ENCODE data around the gene TLR5.

Gene TLR5

GRCh38 chr1:223150443-223150842 is 7.4 kb upstream of the TLR5 start:
- DNase-seq (ENCODE audit: low spot score) = no peak

DNA sequence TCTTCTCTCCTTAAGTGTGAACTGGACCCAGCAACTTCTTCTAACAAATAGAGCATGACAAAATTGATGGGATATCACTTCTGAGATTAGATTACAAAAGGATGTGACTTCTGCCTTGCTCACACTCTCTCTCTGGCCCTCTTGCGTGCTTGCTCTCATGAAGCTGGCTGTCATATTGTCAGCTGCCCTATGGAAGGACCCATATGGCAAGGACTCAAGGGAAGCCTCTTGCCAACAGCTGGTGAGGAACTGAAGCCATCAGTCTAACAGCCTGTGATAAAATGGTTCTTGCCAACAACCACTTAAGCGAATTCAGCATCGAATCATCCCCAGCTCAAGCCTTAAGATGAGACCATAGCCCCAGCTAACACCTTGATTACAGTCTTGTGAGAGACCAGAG is 4.8 kb upstream of the TLR5 start:
- no peak for DNase-seq (ENCODE audit: low spot score)

DNA sequence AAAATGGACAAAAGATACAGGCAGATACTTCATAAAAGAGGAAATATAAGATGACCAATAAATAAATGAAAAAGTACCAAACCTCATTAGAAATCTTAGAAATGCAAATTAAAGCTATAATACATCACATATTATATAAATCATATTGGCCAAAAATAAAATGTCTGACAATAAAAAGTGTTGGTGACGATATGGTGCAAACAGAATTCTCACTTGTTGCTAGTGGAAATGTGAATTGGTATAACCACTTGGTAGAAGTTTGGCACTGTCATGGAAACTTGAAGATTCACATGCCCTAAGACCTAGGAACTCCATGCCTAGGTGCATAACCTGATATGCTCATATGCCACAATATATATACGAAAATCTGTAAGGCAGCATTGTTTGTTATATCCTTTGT is 4.4 kb upstream of the TLR5 start:
- DNase-seq (ENCODE audit: low spot score) = no peak

DNA sequence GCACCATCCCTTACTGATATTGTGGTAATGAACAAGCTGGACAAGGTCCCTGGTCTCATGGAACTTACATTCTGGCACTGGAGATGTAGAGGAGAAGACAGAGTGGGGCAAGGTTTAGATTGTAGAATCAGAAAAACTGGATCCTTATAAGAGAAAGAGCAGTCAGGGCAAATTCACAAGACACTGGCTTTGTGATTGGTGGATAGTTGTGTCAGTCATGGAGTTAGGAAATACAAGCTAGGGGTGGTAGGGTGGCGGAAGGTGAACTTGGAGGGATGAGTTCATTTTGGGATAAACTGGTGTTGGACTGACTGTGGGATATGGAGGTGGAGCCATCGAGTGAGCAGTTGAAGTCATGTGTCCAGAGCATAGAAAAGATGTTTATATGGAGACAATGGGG is 3.7 kb upstream of the TLR5 start:
- no peak for DNase-seq (ENCODE audit: low spot score)

GRCh38 chr1:223144914-223145313 is 1.9 kb upstream of the TLR5 start:
- no peak for DNase-seq (ENCODE audit: low spot score)

- no peak for DNase-seq (ENCODE audit: low spot score)
Observed at GRCh38 chr1:223144431-223144830, 1.4 kb upstream of the TLR5 start.

- peak; percentile 38 for DNase-seq (ENCODE audit: low spot score)
Observed at GRCh38 chr1:223143537-223144248, 645 bp upstream of the TLR5 start.

GRCh38 chr1:223142269-223142668 is 779 bp downstream of the TLR5 start:
- DNase-seq (ENCODE audit: low spot score) = no peak

GRCh38 chr1:223140611-223141405 is 2.2 kb downstream of the TLR5 start:
- no peak for DNase-seq (ENCODE audit: low spot score)

GRCh38 chr1:223137455-223138085 is 5.5 kb downstream of the TLR5 start:
- no peak for DNase-seq (ENCODE audit: low spot score)

DNA sequence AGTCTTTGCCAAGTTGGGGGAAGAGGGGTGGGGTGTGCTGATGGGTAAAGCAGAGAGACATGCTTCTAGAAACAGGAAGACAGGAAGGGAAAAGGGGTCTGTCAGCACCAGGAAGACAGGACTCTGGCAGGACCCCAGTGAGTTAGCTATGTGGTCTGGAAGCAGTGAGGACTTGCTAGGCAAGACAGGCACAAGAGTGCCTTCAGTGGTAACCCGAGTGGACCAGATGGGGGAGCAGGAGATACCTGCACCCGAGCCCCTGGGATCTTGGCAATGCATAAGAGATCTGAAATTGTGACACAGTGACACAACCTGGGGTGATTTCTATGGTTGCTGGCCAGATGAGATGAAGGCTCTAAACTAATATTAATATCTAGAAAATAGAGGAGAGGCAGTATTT is 7.0 kb downstream of the TLR5 start:
- DNase-seq (ENCODE audit: low spot score) = no peak

- no peak for DNase-seq (ENCODE audit: low spot score)
Observed at GRCh38 chr1:223135176-223135942, 7.7 kb downstream of the TLR5 start.

DNA sequence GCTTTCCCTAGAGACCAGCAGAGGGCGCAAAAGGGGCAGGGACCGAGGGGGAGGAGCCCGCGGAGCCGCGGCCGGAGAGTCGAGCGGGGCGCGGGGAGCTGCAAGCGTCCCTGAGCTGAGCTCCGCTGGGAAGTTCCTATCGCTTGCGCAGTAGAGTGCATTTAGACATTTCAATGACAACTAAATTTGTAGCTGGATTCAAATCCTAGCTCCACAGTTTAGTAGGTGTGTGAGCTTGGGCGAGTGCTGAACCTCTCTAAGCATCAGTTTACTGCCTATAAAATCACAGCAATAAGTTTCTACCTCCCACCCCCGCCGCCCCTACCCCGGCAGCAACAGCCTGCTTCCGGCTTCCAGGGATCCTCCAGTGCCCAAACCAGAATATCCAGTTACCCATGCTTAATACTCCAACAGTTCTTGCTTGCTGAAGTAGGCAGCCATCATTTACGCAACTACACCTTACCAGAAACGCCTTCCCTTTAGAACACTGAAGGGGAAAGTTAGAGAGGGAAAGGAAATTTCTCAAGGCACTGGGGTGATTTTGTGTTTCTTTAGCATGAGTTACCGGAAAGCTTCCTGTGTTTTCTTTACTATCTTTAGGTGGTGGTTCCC is 9.1 kb downstream of the TLR5 start:
- DNase-seq (ENCODE audit: low spot score) = peak; percentile 75

DNA sequence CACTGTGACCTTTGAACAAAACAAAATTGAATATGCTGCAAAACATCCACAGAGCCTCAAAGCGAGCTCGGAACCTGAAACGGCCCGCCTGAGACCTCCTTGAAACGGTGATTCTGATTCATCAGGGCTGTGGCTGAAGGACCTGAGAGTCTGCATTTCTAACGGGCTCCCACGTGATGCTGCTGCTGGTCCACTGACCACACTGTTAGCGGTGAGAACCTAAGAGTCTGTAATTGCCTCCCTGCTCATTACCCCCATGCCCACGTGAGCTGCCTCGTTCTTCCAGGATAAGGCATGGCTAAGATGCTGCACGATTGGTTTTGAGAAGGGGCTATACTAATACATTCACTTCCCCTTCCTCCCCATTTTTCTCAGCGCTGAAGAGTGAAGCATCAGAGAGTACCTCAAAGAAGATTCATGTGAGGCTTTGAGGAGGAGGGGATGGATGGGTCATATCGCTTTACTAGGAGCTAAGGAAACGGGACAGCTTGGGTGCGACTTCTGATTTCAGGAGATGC is 9.7 kb downstream of the TLR5 start:
- no peak for DNase-seq (ENCODE audit: low spot score)

DNA sequence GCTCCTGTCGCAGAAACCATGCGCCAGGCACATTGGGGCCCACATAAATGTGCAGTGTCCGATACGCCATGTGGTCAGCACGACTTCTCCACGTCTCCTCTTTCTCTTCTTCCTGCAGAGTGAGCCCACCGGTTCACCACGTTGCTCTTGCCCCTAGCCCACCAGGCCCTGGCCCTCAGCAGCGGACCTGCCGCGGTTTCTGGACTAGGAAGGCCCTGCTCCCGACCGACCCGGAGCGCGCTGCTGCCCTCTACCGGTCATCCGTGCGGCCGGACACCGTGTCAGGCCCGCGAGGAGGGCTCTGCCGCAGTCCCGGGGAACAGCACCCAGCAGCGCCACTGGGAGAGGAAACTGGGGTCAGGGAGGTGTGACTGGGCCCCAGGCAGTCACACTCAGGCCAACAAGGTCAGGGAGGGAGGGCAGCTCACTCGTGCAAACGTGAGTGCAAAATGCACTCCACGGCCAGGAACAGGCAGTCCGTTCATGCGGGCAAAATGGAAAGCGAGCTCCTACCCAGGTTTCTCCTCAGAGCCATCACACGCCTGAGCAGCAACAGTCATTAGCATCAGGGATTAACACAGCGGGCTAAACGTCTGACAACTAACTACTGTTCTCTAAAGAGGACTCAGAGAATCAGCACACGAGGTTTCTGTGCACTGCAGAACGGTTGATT is 13.7 kb downstream of the TLR5 start:
- peak; percentile 49 for DNase-seq (ENCODE audit: low spot score)

DNA sequence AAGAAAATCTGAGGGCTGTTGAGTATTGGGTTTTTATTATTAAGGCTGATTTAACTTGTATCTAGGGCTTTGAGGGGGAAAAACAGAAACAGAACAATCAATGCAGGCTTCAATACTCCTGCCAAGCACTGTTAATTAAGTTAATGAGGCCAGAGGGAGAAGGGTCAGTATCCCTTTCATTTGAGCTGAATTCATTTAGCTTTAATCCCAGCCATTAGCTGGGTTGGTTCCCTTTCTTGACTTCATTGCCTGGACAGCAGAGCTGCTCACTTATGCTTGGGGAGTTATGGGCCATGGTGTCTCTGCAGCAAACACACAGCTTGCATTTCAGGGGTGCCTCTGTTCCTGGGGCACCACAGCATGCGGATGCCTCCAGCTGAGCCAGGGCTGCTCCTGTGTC is 16.3 kb downstream of the TLR5 start:
- DNase-seq (ENCODE audit: low spot score) = no peak

- DNase-seq (ENCODE audit: low spot score) = no peak
Observed at GRCh38 chr1:223125766-223126165, 17.3 kb downstream of the TLR5 start.

- no peak for DNase-seq (ENCODE audit: low spot score)
Observed at GRCh38 chr1:223123011-223123610, 19.9 kb downstream of the TLR5 start.

DNA sequence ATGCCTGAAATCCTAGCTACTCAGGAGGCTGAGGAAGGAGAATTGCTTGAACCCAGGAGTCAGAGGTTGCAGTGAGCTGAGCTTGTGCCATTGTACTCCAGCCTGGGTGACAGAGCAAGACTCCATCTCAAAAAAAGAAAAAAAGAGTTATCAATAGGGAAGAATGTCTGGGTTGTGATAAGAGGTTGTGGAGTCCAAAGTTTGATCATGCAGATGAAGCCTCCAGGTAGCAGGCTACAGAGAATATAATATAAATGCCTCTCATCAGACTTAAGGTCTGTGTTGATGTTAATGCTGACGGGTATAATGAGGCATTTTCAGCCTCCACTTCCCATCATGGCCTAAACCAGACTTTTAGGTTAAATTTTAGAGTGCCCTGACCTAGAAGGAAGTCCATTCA is 24.6 kb downstream of the TLR5 start:
- DNase-seq (ENCODE audit: low spot score) = no peak

GRCh38 chr1:223116950-223117349 is 26.1 kb downstream of the TLR5 start:
- DNase-seq (ENCODE audit: low spot score) = no peak

DNA sequence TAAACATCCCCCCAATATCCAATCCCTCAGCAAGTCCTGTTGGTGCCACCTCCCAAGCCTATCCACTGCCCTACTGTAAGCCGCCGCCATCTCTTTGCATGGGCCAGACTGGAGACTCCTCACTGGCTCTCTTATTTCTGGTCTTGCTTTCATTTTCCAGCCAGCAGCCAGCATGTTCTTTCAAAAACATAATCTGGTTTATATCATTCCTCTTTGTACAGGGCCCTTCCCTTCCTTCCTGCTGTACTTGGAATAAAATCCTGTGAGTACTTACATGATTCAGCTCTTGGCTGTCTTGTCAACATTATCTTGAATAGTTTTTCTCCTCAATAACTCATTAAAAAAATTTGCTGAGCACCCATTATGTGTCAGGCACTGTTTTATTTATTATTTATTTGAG is 28.2 kb downstream of the TLR5 start:
- DNase-seq (ENCODE audit: low spot score) = no peak

Measured in CD4-positive, alpha-beta T cell treated with Interleukin-6 at 100 ng/mL for 8 hours (primary cell).